Upper lobe of left lung (tissue), 4 donors: ENCODE measurements around the gene CFAP299.

Experiments used
- EP300 ChIP-seq, 4 donors: sonication (generic); formaldehyde crosslinking; IDR thresholded peaks; one replicate each; pipeline ENCODE4 v1.5.1; 2017; ENCODE audit warnings: antibody characterized with exemption in 4 of 4, control low read depth in 2 of 4
- POLR2A ChIP-seq, 4 donors: fragments of 450-650 bp; IDR thresholded peaks; one replicate each; pipeline ENCODE4 v1.5.1; 2016 to 2017; ENCODE audit warnings: antibody characterized with exemption in 4 of 4, mild to moderate bottlenecking in 2 of 4
- TF ChIP-seq, protein P1 (sequence below), 6 experiments: fragments of 450-650 bp in 4 of 6; fragments of 200-600 bp in 2 of 6; sonication (generic) in 2 of 6; IDR thresholded peaks; one replicate each; pipeline ENCODE4 v1.5.1; 2016 to 2019; ENCODE audit warnings: antibody characterized with exemption in 6 of 6

GRCh38 chr4:80343887-80344286 lies 8.4 kb downstream of the CFAP299 start:
- no peak for TF ChIP-seq POLR2A (IDR thresholded peaks at IDR 0.05)
- TF ChIP-seq, protein P1, sequence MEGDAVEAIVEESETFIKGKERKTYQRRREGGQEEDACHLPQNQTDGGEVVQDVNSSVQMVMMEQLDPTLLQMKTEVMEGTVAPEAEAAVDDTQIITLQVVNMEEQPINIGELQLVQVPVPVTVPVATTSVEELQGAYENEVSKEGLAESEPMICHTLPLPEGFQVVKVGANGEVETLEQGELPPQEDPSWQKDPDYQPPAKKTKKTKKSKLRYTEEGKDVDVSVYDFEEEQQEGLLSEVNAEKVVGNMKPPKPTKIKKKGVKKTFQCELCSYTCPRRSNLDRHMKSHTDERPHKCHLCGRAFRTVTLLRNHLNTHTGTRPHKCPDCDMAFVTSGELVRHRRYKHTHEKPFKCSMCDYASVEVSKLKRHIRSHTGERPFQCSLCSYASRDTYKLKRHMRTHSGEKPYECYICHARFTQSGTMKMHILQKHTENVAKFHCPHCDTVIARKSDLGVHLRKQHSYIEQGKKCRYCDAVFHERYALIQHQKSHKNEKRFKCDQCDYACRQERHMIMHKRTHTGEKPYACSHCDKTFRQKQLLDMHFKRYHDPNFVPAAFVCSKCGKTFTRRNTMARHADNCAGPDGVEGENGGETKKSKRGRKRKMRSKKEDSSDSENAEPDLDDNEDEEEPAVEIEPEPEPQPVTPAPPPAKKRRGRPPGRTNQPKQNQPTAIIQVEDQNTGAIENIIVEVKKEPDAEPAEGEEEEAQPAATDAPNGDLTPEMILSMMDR (IDR thresholded peaks at IDR 0.05): no peak
- TF ChIP-seq EP300 (IDR thresholded peaks at IDR 0.05): no peak
